HFF-Myc (cell line): Measurements from ENCODE around the gene TUNAR.

ENCODE experiments used
- DNase-seq: peaks from one replicate; pipeline ENCODE4 v3.0.0-alpha.2; 2011; ENCODE audit warnings: low read depth; ENCODE audit errors: extremely low read depth
- H3K4me3 ChIP-seq: replicated peaks from 2 replicates; pipeline ENCODE4 v1.5.1; 2011; ENCODE audit warnings: low read depth, mild to moderate bottlenecking, control low read depth, low read length
- CTCF ChIP-seq: IDR thresholded peaks from 2 replicates; pipeline ENCODE4 v1.5.1; 2012; ENCODE audit warnings: mild to moderate bottlenecking, low read depth, low read length, control low read depth; ENCODE audit errors: missing control alignments

The TUNAR gene

GRCh38 chr14:95951359-95951758 is 74.7 kb downstream of the TUNAR start:
- H3K4me3 ChIP-seq, result no peak overlapping the region
- DNase-seq, result no peak
- no peak for TF ChIP-seq CTCF

GRCh38 chr14:95953111-95953724 is 76.6 kb downstream of the TUNAR start:
- TF ChIP-seq CTCF, result no peak
- peak; percentile 1 for DNase-seq
- H3K4me3 ChIP-seq, result no peak overlapping the region

GRCh38 chr14:95956601-95957460 is 80.2 kb downstream of the TUNAR start:
- no peak for TF ChIP-seq CTCF
- no peak for DNase-seq
- no peak overlapping the region for H3K4me3 ChIP-seq

GRCh38 chr14:95958105-95958504 is 81.5 kb downstream of the TUNAR start:
- TF ChIP-seq CTCF, result no peak
- no peak for DNase-seq
- H3K4me3 ChIP-seq, result no peak overlapping the region

- no peak overlapping the region for H3K4me3 ChIP-seq
- no peak for TF ChIP-seq CTCF
- DNase-seq, result no peak
These were observed 82.7 kb downstream of the TUNAR start for GRCh38 chr14:95959317-95959716.

GRCh38 chr14:95961481-95961880 is 84.8 kb downstream of the TUNAR start:
- no peak overlapping the region for H3K4me3 ChIP-seq
- TF ChIP-seq CTCF, result no peak
- no peak for DNase-seq
